GM21619 (cell line): ENCODE data around the gene SDK2.

Experiments used
- ATAC-seq: cut with Tn5 transposase; IDR thresholded peaks from one replicate; pipeline ENCODE4 v1.9.1; 2021; ENCODE audit not compliant: unreplicated experiment

The SDK2 gene, protein sequence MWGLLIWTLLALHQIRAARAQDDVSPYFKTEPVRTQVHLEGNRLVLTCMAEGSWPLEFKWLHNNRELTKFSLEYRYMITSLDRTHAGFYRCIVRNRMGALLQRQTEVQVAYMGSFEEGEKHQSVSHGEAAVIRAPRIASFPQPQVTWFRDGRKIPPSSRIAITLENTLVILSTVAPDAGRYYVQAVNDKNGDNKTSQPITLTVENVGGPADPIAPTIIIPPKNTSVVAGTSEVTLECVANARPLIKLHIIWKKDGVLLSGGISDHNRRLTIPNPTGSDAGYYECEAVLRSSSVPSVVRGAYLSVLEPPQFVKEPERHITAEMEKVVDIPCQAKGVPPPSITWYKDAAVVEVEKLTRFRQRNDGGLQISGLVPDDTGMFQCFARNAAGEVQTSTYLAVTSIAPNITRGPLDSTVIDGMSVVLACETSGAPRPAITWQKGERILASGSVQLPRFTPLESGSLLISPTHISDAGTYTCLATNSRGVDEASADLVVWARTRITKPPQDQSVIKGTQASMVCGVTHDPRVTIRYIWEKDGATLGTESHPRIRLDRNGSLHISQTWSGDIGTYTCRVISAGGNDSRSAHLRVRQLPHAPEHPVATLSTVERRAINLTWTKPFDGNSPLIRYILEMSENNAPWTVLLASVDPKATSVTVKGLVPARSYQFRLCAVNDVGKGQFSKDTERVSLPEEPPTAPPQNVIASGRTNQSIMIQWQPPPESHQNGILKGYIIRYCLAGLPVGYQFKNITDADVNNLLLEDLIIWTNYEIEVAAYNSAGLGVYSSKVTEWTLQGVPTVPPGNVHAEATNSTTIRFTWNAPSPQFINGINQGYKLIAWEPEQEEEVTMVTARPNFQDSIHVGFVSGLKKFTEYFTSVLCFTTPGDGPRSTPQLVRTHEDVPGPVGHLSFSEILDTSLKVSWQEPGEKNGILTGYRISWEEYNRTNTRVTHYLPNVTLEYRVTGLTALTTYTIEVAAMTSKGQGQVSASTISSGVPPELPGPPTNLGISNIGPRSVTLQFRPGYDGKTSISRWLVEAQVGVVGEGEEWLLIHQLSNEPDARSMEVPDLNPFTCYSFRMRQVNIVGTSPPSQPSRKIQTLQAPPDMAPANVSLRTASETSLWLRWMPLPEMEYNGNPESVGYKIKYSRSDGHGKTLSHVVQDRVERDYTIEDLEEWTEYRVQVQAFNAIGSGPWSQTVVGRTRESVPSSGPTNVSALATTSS (N-terminal part only)

GRCh38 chr17:73644145-73645049, at the start of gene SDK2:
SDK2 (minus strand) TSS chr17:73644445; CDS start chr17:73644088, 357 bp downstream.
- no peak for ATAC-seq

- ATAC-seq = no peak
These were observed 48.8 kb upstream of the SDK2 start for GRCh38 chr17:73693071-73693470.

- no peak for ATAC-seq
These were observed 47.1 kb upstream of the SDK2 start for GRCh38 chr17:73691321-73691766.

DNA sequence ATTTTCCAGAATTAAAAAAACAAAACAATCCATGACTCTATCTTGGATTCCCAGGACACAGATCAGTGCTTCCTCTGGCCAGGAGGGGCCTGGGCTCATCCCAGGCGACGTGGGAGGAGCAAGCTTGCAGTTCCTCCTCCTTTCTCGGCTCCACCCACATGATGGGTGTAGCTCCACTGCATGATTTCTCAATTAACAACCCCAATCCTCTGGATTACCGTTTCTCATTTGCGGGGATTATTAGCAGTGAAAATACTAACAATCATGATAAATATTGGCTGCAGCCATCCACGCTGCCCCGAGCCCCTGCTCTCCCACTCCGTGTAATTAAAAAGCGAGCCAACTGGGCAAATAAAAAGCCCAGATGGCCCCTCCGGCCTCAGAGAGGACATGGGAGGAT, 46.4 kb upstream of the SDK2 start:
- no peak for ATAC-seq

- ATAC-seq = no peak
These were observed 45.5 kb upstream of the SDK2 start for GRCh38 chr17:73689596-73690275.

GRCh38 chr17:73686961-73687360, 42.7 kb upstream of the SDK2 start:
- ATAC-seq = no peak

DNA sequence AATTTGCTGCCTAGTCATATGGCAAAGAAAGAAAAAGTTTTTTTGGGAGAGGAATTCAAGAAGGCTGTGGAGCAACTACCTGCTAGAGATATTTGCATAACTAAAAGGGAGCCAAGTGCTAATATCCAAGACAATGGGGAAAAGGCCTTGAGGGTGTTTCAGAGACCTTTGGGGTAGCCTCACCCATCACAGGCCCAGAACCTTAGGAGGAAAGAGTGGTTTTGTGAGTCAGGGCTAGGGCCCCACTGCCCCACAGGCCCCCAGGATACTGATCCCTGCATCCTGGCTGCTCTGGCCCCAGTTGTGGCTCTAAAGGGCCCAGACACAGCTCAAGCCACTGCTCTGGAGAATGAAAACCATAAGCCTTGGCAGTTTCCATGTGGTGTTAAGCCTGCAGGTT, 41.9 kb upstream of the SDK2 start:
- ATAC-seq = no peak

DNA sequence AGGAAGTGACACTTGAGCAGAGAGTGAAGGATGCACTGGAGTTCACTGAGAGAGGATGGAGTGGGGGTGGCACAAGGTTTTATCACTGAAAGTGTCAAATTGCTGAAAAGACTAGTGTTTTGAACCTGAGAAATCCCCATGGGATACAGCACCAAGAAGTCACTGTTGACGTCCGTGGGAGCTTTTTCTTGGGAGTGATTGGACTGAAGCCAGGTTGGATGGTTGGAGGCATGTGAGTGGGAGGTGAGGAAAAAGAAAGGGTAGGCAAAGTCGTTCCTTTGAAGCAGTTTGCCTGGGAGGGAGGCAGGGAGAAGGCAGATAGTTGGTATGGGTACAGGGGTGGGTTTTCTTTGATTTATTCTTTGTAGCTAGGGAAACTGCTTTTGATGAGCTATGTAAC, 39.9 kb upstream of the SDK2 start:
- ATAC-seq = no peak

- no peak for ATAC-seq
These were observed 39.5 kb upstream of the SDK2 start for GRCh38 chr17:73683771-73684170.

DNA sequence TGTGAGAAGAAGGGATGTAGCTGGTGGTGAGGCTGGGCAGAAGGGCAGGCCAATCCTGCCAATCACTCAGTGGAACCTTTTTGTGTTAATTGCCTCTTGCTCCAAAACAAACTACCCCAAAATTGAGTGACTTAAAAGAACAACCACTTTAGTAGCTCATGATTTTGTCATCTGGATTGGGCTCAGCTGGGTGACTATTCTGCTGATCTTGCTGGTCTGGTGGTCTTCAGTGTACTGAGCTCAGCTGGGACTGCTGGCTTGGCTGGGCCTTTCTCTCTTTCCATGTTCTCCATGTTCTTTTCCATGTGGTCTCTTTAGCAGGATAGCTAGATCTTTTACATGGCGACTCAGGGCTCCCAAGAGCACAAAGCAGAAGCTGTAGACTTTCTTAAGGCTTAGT, 37.7 kb upstream of the SDK2 start:
- no peak for ATAC-seq

- no peak for ATAC-seq
These were observed 35.2 kb upstream of the SDK2 start for GRCh38 chr17:73679476-73679875.

DNA sequence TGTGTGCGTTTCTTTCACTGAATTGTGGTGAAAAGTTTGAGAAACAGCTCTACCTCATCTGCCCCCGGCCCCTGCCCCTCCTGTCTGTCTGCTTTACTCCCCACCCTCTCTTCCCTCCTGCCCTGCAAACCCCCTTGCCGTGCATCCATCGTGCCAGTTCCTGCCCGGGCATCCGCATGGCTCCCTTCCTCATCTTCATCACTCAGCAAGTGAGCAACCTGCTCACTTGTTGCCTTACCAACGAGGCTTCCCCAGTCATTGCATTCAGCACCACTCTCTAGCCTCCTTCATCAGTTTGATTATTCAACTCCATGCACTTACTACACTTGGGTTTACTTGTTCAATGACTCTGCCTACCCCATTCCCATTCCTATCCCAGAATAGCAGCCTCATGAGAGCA, 34.8 kb upstream of the SDK2 start:
- no peak for ATAC-seq

- no peak for ATAC-seq
These were observed 25.5 kb upstream of the SDK2 start for GRCh38 chr17:73669771-73670170.

DNA sequence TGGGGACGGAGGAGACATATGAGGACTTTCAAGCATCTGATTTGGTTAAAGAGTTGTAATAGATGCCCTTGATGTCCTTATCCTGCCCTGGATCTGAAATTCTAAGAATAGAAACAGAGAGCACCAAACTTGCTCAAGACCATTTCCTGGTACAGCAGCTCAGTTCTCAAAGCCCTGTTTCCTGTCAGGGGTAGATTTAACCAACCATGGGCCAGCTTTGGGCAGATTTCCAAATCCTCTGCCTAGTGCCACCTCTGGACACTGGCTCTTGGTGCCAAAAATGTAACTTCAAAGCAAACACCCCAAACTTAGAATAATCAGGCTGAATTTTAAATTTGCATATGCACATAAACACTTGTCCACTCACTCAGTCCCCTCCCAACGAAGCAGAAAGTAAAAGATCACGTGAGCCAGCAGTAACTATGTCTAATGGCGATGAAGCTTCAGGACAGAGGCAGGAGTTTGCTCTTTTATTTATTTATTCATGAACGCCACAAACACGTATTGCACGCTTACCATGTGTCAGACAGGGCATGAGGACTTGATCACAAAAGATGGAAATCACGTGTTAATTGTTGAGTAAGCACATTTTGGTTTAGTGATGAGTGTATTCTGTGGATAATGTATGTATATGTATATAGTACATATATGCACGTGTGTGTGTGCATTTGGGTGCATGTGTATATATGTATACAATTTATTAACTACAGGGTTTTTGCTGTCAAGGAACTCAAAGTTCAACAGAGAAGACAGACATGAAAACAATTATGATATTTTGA, 23.1 kb upstream of the SDK2 start:
- ATAC-seq = no peak

GRCh38 chr17:73663614-73664013, 19.4 kb upstream of the SDK2 start:
- ATAC-seq = no peak

DNA sequence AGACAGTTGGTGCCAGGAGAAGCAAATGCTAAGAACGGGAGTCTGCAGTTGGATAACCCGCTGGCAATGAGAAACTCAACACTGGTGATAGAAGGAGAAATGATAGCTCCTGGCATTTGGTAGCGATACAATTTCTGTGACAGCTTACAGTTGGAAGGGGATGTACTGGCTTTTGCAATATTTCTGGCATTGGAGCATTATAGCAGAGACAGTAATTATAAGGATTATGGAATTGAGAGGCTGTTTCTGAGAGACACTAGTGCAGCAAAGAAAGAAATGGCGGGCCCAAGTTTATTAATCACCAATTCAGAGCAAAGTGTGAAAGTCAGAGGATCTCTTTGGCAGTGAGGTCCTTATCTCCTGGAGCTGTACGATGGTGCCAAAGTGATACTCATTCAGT, 16.1 kb upstream of the SDK2 start:
- no peak for ATAC-seq

- ATAC-seq = no peak
These were observed 14.7 kb upstream of the SDK2 start for GRCh38 chr17:73658821-73659515.

GRCh38 chr17:73657473-73658116, 13.3 kb upstream of the SDK2 start:
- ATAC-seq = no peak
